ENCODE data around the gene RAB20. TPM values are rescaled to one million over a fixed set of nuclear protein-coding genes. Genes with fewer than 3 reads are reported as not detected.
"Not testable (repeated sequence)": the region's sequence is repeated elsewhere in the genome, so short reads cannot be mapped to it uniquely, and the experiment has no call there.

Gene RAB20
- total RNA-seq, 6 experiments from 2014 or later = 12.5 to 47.2 (median 36.3) TPM

- no peak overlapping the region for H3K27ac ChIP-seq
- H3K9me3 ChIP-seq = no peaks in the 10 kb centered on the region
- H3K4me3 ChIP-seq = no peak overlapping the region
- ATAC-seq (no peak), DNase-seq (no peak)
- H3K4me1 ChIP-seq = peaks cover 0 to 6% (median 0%) of the 10 kb centered on the region in 4 donors
- 82% methylated on average over 4 of the region's 5 CpGs for WGBS (ENCODE audit: insufficient coverage, low coverage, low lambda C conversion rate, missing lambda C conversion rate)
- TF ChIP-seq POLR2A (IDR thresholded peaks at IDR 0.05) = no peak
- TF ChIP-seq CTCF (IDR thresholded peaks at IDR 0.05) = no peak
- intact Hi-C loops (cut with DNase I) = no loop called here
- no peaks in the 10 kb centered on the region for H3K36me3 ChIP-seq
- H3K27me3 ChIP-seq = no peaks in the 10 kb centered on the region
Measured at GRCh38 chr13:110498327-110498726, 63.2 kb downstream of the RAB20 start.

- WGBS (ENCODE audit: insufficient coverage, low coverage, low lambda C conversion rate, missing lambda C conversion rate) = 90% methylated on average over 3 of the region's 3 CpGs
Measured at GRCh38 chr13:110497896-110498295, 63.6 kb downstream of the RAB20 start.

GRCh38 chr13:110497003-110497402 lies 64.5 kb downstream of the RAB20 start:
- Histone ChIP-seq H3K36me3 (no peaks in the 10 kb centered on the region), H3K9me3 (no peaks in the 10 kb centered on the region), H3K27me3 (no peaks in the 10 kb centered on the region), H3K4me3 (no peak overlapping the region), H3K4me1 (peaks cover 0 to 6% (median 0%) of the 10 kb centered on the region in 4 donors), H3K27ac (no peak overlapping the region)
- DNase-seq = no peak
- TF ChIP-seq CTCF (IDR thresholded peaks at IDR 0.05) (no peak), POLR2A (IDR thresholded peaks at IDR 0.05) (no peak)
- peak; percentile 59 to 85 (median 64) for ATAC-seq
- WGBS (ENCODE audit: insufficient coverage, low coverage, low lambda C conversion rate, missing lambda C conversion rate) = no CpG with 5 or more reads among the region's 2 CpGs
- intact Hi-C loops (cut with DNase I) = no loop called here

More at GRCh38 chr13:110497896-110498295, 63.6 kb downstream of the RAB20 start:
- H3K4me3 ChIP-seq; H3K27me3 ChIP-seq; H3K9me3 ChIP-seq; H3K4me1 ChIP-seq; H3K27ac ChIP-seq; ATAC-seq; DNase-seq; H3K36me3 ChIP-seq; intact Hi-C loops (cut with DNase I): not testable (repeated sequence)

- intact Hi-C loops (cut with DNase I) = no loop called here
- Histone ChIP-seq H3K27ac (no peak overlapping the region), H3K9me3 (no peaks in the 10 kb centered on the region), H3K4me3 (no peak overlapping the region), H3K4me1 (peaks cover 0 to 6% (median 0%) of the 10 kb centered on the region in 4 donors), H3K27me3 (no peaks in the 10 kb centered on the region), H3K36me3 (no peaks in the 10 kb centered on the region)
- DNase-seq (no peak), ATAC-seq (no peak)
- TF ChIP-seq POLR2A (IDR thresholded peaks at IDR 0.05) = no peak
- TF ChIP-seq CTCF (IDR thresholded peaks at IDR 0.05) = no peak
- WGBS (ENCODE audit: insufficient coverage, low coverage, low lambda C conversion rate, missing lambda C conversion rate) = no CpG with 5 or more reads among the region's 3 CpGs
Measured at GRCh38 chr13:110496281-110496680, 65.2 kb downstream of the RAB20 start.

GRCh38 chr13:110495881-110496280 lies 65.6 kb downstream of the RAB20 start:
- TF ChIP-seq CTCF (IDR thresholded peaks at IDR 0.05) (no peak), POLR2A (IDR thresholded peaks at IDR 0.05) (no peak)
- no peak overlapping the region for H3K27ac ChIP-seq
- H3K4me3 ChIP-seq = no peak overlapping the region
- DNase-seq (no peak), ATAC-seq (no peak)
- H3K27me3 ChIP-seq = no peaks in the 10 kb centered on the region
- no CpG with 5 or more reads among the region's 3 CpGs for WGBS (ENCODE audit: insufficient coverage, low coverage, low lambda C conversion rate, missing lambda C conversion rate)
- no peaks in the 10 kb centered on the region for H3K36me3 ChIP-seq
- intact Hi-C loops (cut with DNase I) = no loop called here
- H3K4me1 ChIP-seq = peaks cover 0 to 6% (median 0%) of the 10 kb centered on the region in 4 donors
- H3K9me3 ChIP-seq = no peaks in the 10 kb centered on the region
